ENCODE data around the gene C22orf39.
"Not testable (repeated sequence)": the region's sequence is repeated elsewhere in the genome, so short reads cannot be mapped to it uniquely, and the experiment has no call there.

C22orf39 gene

GRCh38 chr22:19450363-19451175, 3.1 kb upstream of the C22orf39 start:
- DNase-seq = no peak

DNA sequence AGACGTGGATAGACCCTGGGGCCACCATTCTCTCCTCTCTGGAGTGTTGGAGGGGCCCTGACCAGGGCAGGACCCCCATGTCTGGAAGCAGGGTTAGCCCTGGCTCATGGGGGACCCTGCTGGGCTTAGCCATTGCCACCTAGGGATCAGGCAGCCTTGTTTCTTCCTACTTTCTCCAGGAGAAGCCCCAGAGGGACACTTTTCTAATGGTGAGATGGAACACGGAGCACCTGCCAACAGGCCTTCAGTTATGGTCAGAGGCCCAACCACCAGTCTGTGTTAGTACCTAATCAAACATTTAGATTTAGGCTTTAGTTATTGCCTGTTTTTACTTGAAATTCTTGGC, 1.9 kb upstream of the C22orf39 start:
- DNase-seq = no peak

- DNase-seq = no peak
Measured at GRCh38 chr22:19448739-19449421, 1.4 kb upstream of the C22orf39 start.

GRCh38 chr22:19448076-19448607, 631 bp upstream of the C22orf39 start:
- DNase-seq = peak; percentile 5

DNA sequence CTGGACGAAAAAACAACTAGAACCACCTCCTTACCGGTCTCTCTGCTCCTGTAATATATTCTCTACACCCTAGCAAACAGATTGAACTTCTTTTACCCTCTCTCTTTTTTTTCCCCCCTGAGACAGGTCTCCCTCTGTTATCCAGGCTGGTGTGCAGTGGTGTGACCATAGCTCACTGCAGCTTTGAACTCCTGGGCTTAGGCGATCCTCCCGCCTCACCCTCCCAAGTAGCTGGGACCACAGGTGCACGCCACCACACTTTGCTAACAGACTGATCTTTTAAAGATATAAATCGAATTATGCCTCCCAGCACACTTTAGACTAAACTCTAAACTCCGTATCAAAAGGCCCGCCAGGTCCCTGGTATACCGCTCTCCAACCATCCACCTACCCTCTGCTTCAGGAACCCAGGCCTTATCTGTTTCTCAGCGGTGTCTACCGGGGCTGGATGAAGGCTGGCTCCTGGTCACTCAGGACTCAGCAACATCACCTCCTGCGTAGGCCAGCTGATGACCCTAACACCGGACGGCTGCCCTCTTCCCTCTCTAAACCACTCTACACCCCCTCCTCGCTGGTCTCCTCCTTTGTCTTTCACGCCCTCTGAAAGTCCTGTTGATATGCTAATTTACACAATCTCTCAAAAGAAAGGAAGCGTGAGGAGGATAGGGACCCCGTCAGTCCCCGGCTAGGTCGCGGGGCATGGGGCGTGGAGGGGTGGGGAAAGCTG, 745 bp downstream of the C22orf39 start:
- DNase-seq = no peak

DNA sequence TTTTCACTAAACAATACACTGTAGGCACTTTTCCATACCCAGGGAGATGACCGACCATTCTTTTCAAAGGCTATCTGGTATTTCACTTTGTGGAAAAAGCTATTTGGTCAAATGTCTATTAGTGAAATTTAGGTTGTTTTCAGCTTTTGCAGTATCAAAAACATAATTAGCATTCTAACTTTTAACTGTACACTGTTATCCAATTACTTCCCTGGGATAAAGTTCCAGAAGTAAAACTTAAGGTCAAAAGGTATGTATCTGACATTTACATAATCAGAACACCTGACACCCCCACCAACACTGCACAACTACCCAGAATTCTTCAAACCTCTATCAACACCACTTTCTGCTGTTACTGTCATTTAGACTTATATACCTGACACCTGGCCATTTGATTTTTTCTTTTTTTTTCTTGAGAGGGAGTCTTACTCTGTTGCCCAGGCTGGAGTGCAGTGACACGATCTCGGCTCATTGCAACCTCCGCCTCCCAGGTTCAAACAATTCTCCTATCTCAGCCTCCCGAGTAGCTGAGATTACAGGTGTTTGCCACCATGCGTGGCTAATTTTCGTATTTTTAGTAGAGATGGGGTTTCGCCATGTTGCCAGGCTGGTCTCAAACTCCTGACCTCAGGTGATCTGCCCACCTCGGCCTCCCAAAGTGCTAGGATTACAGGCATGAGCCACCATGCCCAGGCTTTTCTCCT, 2.1 kb downstream of the C22orf39 start:
- DNase-seq = not testable (repeated sequence)

DNA sequence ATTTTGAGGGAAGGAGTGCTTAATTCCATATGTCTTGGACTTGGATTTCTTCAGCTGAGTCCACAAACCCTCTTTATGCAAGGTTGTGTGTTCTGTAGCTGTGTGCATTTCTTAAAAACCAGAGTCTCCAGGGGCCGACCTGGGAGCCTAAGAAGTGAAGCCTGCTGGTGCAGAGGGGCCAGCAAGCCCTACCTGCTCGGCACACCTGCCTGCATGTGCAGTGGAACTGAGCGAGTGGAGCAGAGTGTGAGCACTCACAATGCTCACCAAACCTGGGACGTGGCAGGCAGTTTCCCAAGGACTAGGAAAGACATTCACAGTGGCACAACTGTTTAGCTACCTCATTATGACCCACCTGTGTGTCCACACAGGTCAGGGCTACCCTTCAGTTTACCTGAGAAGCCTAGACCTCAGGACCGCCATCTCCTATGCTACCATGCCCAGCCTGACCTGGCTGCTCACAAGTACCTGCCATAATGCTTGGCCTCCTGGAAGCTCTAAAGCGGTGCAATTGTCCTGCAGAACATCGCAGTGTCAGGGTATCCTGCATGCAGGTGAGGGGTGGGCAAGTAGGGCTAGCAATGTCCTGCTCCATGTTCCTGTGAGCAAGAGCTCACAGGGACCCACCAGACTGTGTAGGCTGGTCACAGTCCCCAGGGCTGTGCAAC, 3.8 kb downstream of the C22orf39 start:
- DNase-seq = no peak

DNA sequence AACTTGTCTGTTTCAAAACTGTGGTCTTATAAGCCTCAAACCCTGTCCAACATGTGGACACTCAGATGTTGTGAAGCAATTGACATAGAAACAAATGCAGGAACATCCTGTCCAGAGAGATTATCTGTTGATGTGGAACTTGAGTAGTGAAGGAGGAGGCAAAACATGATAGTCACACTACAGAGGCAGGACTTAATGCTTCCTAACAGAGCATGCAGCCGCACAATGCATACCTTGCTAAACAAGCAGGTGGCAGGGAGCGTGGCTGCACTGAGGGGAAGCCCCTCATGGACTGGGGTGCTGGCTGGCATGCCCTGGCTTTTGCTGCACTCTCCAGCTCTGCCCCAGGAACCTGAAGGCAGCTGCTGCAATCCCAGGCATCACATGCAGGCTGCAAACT, 5.3 kb downstream of the C22orf39 start:
- no peak for DNase-seq

DNA sequence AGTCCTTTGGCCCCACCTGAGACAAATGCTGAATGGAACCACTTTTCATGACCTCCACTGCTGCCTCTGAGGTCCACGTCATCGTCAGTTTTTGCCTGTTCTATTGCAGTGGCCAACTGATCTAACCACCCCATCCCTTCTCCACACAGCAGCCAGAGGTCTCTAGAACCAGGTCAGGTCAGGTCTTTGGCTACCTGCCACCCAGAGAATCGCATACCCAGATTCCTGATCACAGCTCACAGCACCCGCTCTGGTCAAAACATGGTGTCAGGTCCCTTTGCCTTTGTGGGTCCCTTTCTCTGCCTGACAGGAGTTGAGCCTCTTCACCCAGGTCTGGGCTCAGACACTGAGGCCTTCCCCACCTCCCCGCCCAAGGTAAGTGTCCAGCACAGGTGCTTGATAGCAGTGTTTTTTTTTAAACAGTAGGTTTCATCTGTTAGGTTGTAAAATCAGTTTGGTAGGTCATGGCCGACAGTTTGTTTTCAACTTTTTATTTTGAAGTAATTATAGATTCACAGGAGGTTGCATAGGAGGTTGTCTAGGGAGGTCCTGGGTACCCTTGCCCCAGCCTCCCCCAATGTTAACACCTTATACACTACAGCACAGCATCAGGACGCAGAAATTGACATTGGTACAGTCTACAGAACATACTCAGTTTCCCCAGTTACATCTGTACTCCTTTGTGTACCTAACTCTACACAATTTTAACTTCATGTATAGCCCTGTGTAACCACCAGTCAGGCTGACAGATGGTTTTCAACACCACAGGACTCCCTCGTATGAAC, 6.9 kb downstream of the C22orf39 start:
- no peak for DNase-seq

DNA sequence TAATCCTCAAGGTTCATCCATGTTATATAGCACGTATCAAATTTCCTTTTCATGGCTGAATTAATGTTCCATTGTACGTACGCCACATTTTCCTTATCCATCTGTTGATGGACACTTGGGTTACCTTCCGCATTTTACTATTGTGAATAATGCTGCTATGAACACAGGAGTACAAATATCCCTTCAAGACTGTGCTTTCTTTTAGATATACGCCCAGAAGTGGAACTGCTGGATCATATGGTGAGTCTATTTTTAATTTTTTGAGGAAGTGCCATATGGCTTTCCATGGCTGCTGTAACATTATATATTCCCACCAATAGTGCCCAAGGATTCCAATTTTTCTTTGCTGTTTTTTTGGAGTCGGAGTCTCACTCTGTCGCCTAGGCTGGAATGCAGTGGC, 9.2 kb downstream of the C22orf39 start:
- no peak for DNase-seq

GRCh38 chr22:19436444-19437161, 10.9 kb downstream of the C22orf39 start:
- not testable (repeated sequence) for DNase-seq

- no peak for DNase-seq
Measured at GRCh38 chr22:19434829-19435580, 12.5 kb downstream of the C22orf39 start.

- DNase-seq = no peak
Measured at GRCh38 chr22:19434401-19434800, 13.1 kb downstream of the C22orf39 start.

- peak; percentile 82 for DNase-seq
Measured at GRCh38 chr22:19432133-19432851, 15.2 kb downstream of the C22orf39 start, which contains the start of gene MRPL40. TSS of gene MRPL40 (plus strand) at chr22:19432545. CDS start at chr22:19432555, 10 bp downstream.

- DNase-seq = peak; percentile 83
Measured at GRCh38 chr22:19431649-19432132, 15.8 kb downstream of the C22orf39 start, which contains the start of gene HIRA. TSS of gene HIRA (minus strand) at chr22:19431733. CDS start at chr22:19431476, 257 bp downstream.

- peak; percentile 4 for DNase-seq
Measured at GRCh38 chr22:19430890-19431541, 16.5 kb downstream of the C22orf39 start.

DNA sequence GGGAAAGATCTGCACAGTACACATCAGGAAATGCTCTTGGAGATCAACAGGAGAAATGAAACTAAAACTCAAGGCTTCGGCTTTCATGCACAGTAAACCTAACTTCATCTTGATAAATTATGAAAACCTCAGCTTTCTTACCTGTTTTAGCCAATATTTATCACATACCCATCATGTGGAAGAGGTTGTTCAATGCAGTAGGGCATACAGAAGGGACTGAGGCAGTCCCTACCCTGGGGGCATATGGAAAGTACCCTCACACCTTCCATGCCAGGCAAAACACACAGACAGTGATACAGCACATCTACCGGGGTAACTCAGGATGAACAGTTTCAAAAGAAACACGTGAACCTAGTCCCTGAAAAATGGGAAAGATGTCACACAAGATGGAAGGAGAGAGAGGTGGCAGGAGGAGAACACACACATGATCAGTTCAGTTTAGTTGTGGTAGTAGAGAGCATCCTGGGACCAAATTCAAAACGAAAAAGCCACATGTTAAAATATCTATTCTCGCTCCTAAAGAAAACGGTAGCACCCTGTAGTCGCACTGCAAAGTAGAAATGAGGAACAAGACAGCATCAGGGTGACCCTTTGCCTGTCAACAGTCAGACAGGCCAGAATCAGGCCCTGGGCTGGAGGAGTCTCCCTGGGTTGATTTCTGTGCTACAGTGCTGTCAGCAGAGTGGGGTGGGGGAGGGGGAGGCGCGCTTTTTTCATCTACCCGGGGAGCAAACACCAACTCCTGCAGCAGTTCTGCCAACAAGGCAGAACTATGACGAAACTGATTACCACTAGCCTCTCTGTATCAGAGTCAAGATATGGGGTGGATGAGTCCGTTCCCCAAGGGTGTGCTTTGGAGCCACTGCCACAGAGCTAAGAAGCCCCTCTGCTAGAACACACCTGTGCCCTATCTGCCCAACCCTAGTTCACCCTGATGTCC, 17.3 kb downstream of the C22orf39 start:
- DNase-seq = peak; percentile 41

All from activated CD4-positive, alpha-beta T cell treated with anti-CD3 and anti-CD28 coated beads, Interleukin-2, amount 50 U/mL, for 1 hour (primary cell).